IPS-NIHi7 (cell line): Measurements from ENCODE around the gene RPL32.

Source experiments
- DNase-seq: peaks from one replicate; pipeline ENCODE4 v3.0.0; 2012; ENCODE audit warnings: mixed read lengths; ENCODE audit errors: extremely low spot score

The RPL32 gene

GRCh38 chr3:12832350-12833221 lies 8.8 kb downstream of the RPL32 start:
- no peak for DNase-seq

DNA sequence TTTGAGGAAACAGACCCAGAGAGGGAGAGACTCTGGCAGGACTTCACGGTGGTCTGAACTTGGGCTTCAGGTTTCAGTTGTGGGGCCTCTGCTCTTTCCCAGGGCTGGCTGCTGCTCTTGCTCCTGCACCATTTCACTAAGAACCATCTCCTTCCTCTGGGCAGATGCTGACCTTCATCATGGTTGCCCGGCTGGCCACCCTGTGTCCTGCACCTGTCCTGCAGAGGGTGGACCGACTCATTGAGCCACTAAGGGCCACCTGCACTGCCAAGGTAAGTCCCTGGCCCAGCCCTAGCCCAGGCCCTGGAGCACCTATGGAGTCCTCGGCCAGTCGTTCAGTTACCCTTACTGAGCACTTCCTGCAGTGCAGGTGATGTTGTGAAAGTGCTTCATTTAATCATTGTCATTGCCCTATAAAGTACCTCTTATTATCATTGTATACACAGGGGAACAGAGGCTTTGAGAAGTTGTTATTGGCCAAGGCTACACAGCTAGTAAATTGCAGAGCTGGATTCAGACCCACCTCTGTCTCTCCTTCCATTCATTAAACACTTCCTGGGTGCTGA lies 10.0 kb downstream of the RPL32 start:
- DNase-seq: no peak

DNA sequence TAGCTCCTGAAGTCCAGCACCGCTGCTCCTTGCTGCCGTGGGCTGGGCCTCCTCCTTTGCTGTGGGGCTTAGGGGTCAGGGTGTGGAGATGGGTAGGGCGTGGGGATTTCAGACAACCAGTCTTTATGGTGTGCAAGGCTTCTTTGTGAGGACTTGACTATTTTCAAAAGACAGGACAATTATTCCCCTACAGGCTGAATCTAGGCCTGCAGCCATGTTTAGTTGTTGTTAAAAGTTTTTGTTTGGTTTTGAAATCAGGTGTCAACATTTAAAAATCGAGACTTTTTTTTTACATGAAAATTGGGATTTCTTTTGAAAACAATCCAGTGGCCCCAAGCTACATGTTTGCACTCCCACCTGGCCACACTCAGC lies 10.6 kb downstream of the RPL32 start:
- DNase-seq: no peak

- DNase-seq: peak; percentile 25
Observed at GRCh38 chr3:12829886-12830784, 11.2 kb downstream of the RPL32 start.

DNA sequence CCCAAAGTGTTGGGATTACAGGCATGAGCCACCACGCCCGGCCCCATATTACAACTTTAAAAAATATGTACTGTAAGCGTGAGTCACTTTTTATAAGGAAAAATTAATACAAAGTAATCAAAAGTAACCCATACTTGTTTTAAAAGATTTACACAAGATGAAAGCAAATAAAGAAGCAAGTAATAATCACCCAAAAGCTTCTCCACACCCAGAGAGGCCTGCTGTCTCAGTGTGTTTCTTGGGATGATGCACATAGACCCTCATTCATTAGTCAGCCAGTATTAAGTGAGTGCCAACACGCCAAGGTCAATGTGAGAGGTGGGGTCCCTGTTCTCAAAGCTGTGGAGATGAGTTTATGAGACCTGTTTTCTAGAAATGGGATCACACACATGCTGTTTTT lies 12.0 kb downstream of the RPL32 start:
- no peak for DNase-seq

DNA sequence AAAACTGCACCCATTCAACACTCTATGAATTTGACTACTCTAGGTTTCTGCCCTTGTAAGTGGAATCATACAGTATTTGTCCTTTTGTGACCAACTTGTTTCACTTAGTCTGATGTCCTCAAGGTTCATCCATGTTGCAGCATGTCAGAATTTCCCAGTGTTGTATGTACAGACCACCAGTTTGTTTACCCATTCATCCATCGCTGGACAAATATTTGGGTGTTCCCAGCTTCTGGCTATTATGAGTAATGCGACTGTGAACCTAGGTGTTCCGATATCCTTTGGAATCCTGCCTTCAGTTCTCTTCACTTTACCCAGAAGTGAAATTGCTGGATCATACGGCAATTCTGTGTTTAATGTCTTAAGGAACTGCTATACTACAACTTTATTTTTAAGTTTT lies 12.6 kb downstream of the RPL32 start:
- DNase-seq: no peak

- DNase-seq: no peak
Observed at GRCh38 chr3:12825156-12825555, 16.2 kb downstream of the RPL32 start.

DNA sequence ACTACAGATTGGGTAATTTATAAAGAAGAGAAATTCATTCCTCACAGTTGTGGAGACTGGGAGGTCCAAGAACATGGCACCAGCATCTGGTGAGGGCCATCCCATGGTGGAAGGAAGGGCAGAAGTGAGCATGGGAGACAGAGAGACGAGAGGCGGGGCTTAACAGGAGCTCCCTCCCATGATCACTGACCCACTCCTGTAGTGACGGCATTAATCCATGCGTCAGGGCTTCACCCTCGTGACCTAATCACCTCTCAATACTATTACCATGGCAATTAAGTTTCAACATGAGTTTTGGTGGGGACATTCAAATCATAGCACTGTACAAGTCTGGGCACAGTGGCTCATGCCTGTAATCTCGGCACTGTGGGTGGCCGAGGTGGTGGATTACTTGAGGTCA lies 17.1 kb downstream of the RPL32 start:
- no peak for DNase-seq

DNA sequence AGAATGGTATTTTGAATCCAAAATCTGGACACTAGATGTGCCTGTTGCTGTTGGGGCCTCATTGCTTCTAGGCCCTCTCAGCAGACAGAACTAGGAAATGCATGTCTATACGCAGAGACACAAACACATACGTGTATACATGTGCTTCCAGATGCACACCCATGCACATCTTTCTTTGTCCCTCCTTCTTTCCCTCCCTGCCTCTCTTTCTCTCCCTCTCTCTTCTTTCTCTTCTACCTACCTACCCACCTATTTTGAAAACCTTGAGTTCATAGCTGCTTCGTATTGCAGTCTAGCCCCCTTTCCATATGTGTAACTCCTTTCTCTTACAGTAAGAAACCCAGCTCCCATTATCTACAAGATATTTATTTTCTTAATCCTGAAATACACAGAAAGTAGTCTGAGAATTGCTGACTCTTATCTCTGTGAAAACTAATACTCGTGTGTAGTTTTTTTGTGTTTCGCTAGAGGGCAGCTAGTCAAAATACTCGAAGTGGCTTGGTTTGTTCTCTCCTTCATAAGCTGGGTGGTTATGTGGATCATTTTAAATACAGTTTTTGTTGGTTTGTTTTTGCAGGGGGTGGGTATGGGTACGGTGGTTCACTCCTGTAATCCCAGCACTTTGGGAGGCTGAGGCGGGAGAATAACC lies 18.5 kb downstream of the RPL32 start:
- DNase-seq: no peak

DNA sequence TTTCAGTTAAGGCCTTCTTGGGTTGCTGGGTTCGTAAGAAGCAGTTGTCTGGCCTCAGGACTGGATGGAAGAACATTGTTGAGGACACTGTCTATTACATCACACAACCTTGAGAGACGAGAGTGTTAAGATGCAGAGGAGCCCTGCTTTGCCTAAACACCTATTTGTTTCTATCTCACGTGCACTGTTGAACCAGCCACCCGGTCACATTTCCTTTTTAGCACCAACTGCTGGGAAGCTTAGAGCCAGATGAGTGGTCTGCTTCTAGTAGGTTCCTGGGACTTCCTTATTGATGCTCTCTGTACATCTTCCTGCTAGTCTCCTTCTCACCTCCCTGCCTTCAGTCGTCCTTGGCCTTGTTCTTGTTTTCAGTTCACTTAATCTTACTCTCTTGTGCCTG lies 22.6 kb downstream of the RPL32 start:
- no peak for DNase-seq

GRCh38 chr3:12818273-12818672 lies 23.1 kb downstream of the RPL32 start:
- DNase-seq: no peak

- DNase-seq: no peak
Observed at GRCh38 chr3:12817343-12817710, 24.0 kb downstream of the RPL32 start.

- no peak for DNase-seq
Observed at GRCh38 chr3:12816521-12817342, 24.6 kb downstream of the RPL32 start.

DNA sequence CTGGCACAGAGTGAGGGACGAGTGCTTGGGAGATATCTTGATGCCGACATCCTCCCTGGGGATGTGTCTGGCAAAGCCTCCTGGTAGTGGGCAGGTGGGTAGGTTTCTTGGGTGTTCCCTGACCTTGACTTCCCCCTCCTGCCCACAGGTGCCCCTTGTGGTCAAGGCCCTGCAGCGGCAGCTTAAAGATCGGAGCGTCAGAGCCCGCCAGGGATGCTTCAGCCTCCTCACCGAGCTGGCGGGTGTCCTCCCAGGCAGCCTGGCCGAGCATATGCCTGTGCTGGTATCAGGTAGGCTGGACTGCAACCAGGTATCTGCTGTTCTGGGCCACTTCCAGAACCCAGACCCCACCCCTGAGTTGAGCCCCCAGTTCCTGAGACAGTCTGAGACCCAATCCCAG lies 25.6 kb downstream of the RPL32 start:
- peak; percentile 45 for DNase-seq

GRCh38 chr3:12815078-12815477 lies 26.3 kb downstream of the RPL32 start:
- DNase-seq: no peak

DNA sequence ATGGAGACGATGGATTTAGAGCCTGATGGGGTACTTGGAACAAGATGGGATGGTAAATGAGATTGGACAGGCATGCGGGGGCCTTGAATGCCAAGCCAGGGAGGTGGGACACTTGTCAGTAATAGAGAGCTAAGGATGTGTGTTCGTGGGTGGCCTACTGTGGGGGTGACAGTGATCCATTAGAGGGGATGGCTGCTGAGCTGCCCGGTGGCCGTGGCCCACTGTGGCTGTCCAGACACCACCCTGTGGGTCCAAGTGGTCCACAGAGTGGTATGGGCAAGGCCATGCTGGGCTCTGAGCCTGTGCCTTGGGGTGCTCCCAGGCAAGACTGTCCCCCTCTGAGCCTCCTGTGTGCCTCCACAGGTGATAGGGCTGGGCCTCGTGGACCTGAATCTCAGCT lies 27.4 kb downstream of the RPL32 start:
- no peak for DNase-seq

DNA sequence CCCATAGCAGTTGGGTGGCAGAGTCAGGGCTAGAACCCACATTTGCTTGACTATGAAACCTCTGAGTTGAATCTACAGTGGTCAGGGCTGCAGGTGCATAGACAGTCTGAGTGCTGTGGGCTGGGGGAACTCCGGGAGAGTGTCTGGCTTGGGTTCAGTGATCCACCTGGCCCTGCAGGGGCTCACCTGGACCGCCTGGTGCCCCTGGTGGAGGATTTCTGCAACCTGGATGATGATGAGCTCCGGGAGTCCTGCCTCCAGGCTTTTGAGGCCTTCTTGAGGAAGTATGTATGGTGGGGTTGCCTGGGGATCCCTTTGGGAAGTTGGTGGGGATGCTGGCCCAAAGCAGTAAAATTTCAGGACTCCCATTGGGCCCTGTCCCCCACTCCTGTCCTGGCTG lies 28.6 kb downstream of the RPL32 start:
- no peak for DNase-seq

DNA sequence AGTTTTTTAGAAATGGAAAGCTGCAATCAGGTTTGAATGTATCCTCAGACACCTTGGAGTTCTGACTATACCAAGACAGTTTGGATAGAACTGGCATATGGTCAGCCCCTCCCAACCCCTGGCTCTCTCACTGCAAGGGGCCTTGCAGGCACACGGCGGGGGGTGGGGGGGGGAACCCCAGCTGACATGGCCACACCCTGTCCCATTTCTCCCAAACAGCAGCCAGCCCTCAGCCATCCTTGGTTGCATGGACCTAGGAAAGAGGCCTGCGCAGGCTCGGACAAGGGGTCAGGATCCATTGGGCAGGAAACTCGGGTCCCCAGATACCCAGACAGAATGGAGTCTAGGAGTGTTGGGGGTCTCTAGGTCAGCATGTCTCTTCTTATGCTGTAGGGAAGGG lies 30.4 kb downstream of the RPL32 start:
- no peak for DNase-seq

DNA sequence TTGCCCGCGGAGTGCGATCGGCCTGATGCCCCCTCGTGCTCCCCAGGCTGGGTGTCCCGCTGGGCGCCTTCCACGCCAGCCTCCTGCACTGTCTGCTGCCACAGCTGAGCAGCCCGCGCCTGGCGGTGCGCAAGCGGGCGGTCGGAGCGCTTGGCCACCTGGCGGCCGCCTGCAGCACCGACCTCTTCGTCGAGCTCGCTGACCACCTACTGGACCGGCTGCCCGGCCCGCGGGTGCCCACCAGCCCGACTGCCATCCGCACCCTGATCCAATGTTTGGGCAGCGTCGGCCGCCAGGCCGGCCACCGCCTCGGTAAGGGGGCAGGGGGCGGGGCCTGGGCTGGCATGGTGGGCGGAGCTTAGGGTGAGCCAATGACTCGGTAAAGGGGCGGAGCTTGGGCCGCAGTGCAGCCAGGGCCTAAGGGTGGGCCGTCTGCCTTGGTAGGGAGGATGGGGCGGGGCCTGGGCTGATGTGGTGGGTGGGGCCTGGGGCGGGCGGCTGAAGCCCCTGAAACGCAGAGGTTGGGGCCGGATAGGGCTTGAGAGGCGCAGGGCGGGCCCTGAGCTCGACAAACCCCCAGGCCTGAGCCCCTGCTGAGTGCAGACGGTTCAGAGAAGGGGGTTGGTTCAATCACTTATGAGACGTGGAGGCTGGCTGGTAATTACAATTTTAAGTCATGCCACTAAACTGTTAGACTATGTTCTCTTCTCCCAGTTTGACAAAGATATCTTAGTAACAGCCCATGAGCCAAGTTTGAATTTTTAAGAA lies 31.2 kb downstream of the RPL32 start:
- DNase-seq: peak; percentile 100

DNA sequence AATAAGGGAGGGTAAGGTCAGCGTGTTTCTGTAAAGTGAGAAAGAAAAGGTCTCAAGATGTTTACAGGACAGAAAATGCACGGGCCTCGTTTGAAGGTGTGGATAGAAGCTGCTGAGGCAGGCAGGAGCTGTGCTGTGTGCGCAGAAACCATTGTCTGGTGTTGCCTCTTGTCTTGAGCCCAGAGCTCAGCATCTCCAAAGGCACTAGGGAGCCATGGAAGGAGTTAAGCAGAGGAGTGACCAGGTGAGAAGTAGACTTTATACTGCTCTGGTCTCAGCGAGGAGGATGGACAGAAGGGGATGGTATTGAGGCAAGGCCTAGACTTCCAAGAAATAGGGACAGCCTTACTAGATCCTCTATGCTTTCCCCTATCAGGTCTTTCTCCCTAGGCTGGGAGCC lies 31.9 kb downstream of the RPL32 start:
- DNase-seq: no peak

- no peak for DNase-seq
Observed at GRCh38 chr3:12809001-12809400, 32.4 kb downstream of the RPL32 start.
